Activated T-helper 1 cell treated with Interleukin-2 at 50 U/mL for 16 hours (primary cell): ENCODE measurements around the gene RAB3A.
"Not testable (repeated sequence)": the region's sequence is repeated elsewhere in the genome, so short reads cannot be mapped to it uniquely, and the experiment has no call there.

Source experiments
- DNase-seq: peaks from one replicate; pipeline ENCODE4 v3.0.0-alpha.2; 2020; ENCODE audit warnings: low read depth

RAB3A gene

DNA sequence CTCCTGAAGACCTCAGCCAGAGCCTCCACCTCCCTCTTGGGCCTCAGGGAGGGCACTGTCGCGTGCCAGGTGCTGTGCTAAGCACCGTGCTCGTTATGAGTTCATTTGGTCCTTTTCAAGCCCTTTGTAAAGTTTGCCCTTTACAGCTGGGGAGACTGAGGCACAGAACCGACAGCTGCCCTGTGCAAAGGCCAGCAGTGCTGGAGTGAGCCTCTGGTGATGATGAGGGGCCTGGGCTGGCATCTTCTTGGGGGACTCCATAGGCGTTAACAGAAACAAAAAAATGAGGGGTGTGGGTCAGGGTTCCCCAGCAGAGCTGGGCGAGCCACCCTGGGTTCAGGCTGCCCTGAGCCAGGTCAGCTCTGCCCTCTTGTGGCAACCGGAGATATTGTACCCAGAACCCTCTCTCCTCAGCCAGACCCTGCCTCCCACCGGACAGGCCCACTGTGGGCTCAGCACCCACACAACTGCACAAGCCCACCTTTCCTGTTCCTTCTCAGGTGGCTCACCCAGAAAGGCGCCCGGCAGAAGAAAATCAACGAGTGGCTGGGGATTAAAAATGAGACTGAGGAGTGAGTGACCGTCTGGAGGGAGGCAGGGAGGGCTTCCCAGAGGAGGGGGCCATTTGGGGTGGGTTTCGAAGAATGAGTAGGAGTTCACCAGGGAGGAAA is 35.7 kb downstream of the RAB3A start:
- peak; percentile 25 for DNase-seq

GRCh38 chr19:18167011-18167410 is 36.8 kb downstream of the RAB3A start:
- DNase-seq: no peak

GRCh38 chr19:18165794-18166544 is 37.9 kb downstream of the RAB3A start:
- no peak for DNase-seq

- DNase-seq: no peak
These were observed 39.8 kb downstream of the RAB3A start for GRCh38 chr19:18164072-18164471.

DNA sequence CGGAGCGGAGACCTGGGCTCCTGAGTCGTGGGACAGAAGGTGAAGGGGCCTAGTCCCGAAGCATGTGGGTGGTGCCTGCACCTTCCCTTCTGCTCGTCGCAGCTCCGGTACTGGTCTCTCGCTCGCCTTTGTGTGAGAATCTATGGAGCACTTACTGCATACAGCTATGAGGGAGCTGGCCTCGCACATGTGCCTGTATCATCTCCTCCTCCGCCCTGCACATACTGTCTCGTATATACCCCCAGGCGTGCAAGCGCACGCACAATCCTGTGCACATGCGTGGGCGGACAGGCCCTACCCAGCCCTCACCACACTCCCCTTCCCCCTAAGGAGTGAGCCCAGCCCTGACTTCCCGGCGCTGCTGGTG is 42.2 kb downstream of the RAB3A start:
- no peak for DNase-seq

GRCh38 chr19:18160971-18161635 is 42.7 kb downstream of the RAB3A start:
- DNase-seq: peak; percentile 79

DNA sequence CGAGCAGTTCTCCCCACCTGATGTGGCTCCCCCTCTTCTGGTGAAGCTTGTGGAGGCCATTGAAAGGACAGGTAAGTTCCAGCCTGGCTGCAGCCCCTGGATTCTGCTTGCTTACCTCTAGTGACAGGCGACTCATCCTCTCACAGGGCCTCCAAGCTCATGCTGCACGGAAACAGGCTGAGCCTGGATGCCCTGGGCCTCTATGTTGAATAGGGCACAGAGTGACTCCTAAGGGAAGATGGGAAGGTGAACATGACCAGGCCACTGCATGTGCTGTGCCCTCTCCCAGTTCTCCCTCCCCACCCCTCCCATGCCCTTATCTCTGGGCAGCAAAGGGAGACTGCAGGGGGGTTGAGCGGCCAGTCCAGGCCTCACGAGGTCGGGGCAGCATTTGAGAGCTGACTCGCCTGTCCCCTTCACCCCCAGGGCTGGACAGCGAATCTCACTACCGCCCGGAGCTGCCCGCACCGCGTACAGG is 43.3 kb downstream of the RAB3A start:
- DNase-seq: no peak

DNA sequence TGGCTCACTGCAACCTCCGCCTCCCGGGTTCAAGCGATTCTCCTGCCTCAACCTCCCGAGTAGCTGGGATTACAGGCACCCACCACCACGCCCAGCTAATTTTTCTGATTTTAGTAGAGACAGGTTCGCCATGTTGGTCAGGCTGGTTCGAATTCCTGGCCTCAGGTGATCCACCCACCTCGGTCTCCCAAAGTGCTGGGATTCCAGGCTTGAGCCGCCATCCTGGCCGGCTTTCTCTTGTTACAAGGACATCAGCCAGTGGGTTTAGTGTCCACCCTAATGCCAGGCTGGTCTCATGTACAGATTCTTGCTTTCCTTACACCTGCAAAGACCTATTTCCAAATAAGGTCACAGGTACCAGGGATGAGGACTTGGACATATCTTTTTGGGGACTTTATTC is 44.0 kb downstream of the RAB3A start:
- no peak for DNase-seq

DNA sequence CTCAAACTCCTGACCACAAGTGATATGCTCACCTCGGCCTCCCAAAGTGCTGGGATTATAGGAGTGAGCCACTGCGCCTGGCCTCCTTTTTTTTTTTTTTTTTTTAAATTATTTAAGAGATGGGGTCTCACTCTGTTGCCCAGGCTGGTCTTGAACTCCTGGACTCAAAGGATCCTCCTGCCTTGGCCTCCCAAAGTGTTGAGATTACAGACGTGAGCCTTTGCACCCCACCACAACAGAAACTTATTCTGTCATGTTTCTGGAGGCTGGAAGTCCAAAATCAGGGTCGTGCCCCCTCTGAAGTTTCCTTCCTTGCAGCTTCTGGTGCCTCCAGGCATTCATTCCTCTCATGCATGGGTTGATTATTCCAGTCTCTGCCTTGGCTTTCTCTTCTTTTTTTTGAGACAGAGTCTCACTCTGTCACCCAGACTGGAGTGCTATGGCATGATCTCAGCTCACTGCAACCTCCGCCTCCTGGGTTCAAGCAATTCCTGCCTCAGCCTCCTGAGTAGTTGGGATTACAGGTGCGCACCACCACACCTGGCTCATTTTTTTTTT is 44.7 kb downstream of the RAB3A start:
- DNase-seq: not testable (repeated sequence)

DNA sequence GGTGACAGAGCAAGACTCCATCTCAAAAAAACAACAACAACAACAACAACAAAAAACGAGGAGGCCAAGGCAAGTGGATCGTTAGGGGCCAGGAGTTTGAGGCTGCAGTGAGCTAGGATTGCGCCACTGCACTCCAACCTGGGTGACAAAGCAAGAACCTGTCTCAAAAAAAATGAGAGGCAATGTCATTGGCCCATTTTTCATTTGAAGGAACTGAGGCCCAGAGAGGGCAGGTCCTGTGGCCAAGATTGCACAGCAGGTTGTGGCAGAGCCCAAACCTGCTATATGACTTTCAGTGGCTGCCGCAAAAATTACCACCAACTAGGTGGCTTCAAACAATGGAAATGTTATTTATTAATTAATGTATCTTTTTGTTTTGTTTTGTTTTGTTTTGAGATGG is 45.4 kb downstream of the RAB3A start:
- DNase-seq: no peak

DNA sequence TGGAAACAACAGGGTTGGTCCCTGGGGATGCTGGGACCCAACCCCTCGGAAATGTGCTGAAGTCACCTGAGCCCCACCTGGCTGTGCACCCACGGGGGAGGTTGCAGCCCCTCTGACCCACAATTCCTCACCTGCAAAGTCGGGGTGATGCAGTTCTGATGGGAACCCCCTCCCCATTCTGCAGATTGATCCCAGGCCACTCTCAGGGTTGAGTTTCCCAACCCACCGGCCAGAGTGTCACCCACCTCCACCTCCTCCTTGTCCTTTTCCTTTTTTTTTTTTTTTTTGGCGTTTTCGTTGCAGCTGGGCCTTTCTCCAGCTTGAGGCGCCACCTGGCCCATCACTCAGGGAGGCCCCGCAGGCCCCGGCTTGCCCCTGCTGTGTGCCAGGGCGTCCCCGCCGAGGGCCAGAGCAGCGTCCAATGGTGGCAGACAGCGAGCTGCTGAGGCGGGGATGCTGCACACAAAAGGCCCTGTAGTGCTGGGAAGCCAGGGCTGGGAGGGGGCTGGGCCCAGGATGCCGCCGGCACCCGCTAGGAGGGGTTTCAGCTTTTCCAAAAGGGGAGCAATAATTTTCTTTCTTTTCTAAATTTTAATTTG is 46.3 kb downstream of the RAB3A start:
- DNase-seq: no peak

DNA sequence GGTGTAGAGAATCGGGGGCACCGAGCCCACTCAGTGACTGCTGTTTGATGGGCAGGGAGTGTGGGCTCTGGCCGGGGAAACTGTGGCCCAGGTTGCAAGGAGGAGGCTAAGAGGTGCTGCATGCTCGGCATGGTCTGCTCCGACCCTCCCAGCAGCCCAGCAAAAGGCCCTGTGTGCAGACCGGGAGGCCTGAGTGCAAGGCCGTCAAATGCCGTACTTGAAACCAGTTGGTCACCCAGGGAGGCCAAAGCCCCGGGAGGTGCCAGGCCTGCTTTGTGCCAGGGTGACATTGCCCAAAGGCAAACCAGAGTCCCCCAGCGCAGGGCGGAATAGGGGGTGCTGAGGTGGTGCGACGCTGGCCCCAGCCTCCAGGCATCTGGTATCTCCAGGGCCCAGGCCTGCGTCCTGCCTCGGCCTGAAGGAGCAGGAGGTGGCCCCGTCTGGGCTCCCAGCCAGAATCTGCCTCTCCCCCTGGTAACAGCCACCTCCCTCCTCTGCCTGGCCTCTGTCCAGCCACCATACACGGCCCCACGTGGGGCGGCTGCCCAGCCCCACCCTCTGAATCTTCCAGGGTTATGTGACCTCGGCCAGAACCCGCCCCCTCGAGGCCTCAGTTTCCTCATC is 46.9 kb downstream of the RAB3A start:
- DNase-seq: no peak

DNA sequence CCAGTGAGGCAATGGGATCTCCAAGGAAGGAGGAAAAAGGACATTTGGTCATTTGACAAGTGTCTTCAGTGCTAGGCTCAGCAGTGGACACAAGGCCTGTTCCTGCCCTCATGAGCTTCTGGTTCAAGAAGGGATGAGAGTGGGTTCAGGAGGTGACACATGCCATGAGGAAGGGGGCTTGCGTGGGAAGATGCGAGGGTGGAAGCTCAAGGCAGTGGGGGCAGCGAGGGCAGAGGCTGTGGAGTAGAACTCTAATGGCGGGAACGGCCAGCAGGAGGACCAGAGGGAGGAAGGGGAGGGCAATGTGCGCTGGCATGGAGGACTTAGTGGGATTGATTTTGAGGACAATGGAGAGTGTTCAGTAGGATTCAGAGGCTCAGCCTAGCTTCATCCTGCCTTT is 47.6 kb downstream of the RAB3A start:
- DNase-seq: no peak

GRCh38 chr19:18155095-18156087 is 48.5 kb downstream of the RAB3A start:
- DNase-seq: no peak

DNA sequence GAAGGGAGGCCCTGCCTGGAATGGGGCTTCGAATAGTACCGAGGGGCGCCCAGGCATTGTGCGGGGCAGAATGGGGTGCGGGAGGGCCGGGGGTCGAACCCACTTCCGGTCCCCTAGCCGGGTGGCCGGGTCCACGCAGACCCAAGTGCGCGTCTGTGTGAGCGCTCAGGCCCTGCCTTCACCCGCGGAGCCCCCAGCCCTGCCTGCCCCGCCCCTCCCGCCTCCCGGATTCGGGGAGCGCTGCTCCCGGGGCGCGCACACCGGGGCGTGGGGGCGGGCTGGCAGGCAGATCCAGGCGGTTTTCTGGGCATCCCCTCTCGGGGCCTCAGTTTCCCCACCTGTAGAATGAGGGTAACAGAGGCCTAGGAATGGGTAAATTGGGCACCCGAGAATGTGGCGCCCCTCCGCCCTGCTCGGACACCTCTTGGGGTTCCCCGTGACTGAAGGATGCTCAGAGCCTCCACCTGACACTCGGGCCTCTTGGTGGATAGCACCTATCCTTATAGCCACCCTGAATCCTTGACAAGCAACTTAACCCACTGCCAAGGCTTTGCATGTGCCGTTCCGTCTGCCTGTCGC is 50.2 kb downstream of the RAB3A start:
- DNase-seq: no peak

DNA sequence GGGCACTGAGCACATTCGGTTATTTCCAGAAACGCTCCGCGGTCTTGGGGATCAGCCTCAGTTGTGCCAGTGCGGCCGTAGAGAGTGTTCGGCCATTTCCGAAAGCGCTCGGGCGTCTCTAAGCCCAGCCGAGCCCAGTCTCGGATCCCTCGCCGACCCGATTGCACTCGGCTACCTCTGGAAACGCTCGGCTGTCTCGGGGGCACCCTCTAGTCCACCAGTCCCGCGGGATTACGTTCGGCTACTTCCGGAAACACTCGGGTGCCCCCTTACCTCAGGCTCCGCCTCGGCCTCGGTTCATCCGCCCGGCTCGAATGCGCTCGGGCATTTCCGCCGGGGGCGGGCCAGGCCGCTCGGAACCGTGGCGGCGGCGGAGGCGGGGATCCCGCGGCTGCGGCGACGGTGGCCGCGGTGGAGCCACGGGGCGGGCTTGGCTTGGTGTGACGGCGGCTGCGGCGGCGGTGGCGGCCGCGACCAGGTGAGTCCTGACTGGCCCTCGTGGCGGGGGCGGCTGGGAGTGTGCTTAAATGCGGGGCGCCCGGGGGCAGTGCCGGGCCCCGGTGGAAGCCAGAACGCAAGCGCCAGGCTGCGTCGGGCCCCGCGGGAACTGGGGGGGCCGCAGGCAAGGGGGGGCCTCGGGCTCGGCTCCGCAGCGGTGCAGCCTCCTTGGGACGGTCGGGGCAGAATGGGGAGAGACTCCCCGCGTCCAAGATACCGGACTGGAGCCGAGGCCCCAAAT is 50.9 kb downstream of the RAB3A start, which contains the start of gene PIK3R2:
Gene PIK3R2, plus strand, starts transcription at position 347 of the 739 bp plus-strand sequence. CDS start 2,717 bp downstream, outside the sequence.
- peak; percentile 98 for DNase-seq

DNA sequence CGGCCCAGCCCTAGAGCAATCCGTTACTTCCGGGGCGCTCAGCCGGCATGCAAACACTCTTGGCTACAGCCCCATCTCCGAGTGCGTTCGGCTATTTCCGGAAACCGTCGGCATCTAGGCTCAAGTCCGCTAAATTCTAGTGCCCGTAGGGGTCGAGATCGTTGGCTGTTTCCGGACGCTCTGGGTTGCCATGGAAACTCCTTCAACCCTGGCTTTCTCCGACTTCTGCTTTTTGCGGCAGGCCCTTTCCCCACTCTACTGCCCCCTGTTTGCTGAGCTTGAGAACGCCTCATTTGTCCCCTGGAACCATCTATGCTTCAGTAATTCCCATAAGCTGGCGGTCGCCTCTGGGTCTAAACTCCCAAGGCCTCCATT is 51.4 kb downstream of the RAB3A start:
- DNase-seq: peak; percentile 89

DNA sequence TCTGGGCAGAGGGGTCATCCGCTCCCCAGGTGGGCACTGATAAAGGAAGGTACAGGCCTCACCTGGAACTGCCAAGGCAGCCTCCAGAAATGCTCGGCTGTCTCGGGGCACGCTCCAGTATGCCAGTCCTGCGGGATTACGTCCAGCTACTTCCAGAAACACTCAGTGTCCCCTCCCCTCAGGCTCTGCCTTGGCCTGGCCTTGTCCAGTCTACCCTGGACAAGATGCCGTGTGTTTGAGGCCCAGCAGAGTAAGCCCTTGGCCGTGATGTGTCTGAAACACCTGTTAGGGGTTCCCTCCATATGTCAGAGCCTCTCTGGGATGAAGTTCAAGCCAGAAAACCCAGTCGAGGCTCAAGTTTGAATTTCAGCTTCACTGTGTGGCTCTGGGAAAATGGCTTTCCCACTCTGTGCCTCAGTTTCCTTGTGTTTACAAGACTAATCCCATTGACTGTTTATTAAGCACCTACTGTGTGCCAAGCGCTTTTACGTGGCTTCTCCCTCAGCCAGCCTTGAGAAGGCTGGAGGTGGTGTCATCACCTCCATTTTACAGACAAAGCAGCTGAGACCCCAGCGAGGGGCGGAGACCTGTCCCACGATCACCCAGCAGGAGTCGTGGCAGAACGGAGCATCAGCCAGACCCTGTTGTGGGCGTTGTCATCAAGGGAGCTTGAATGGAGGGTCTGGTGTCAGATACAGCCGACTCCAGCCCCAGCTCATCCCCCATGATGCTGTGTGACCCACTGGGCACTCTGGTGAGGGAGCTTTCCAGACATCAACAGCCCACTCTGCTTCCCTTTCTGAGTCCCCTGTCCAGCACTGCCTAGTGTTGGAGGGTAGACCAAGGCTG is 52.8 kb downstream of the RAB3A start:
- DNase-seq: no peak

GRCh38 chr19:18149596-18149975 is 54.3 kb downstream of the RAB3A start:
- no peak for DNase-seq
